ENCODE measurements around the gene ZNF609. TPM values are rescaled to one million over a fixed set of nuclear protein-coding genes. Genes with fewer than 3 reads are reported as not detected.
A peak's percentile ranks its signal among the peaks of the same experiment; 100 is the strongest.
"Not testable (repeated sequence)": the region's sequence is repeated elsewhere in the genome, so short reads cannot be mapped to it uniquely, and the experiment has no call there.

The ZNF609 gene
- polyA plus RNA-seq, 3 donors = 1.3 to 13.2 (median 1.7) TPM

DNA sequence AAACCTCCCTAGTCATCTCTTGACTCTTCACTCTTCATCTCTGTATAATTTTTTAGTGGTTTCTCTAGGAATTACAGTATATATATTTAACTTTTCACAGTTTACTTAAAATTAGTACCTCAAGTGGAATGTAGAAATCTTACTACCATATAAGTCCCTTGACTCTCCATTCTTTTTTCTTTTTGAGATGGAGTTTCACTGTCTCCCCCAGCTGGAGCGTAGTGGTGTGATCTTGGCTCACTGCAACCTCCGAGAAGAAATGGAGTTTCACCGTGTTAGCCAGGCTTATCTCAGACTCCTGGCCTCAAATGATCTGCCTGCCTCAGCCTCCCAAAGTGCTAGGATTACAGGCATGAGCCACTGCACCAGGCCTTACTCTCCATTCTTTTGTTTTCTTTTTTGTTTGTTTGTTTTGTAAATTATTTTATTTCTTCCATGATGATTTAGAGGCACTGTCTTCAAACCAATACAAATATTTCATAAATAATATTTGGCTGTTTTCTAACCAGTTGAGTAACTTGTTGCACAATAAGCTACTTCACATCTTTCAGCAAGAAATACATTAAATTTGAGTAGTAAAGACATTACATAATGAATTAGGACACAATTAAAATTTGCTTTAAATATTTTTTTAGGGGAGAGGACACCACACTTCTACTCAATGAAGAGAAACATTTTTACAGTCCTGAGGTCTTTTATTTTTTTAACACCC lies 170.2 kb downstream of the ZNF609 start:
- Histone ChIP-seq H3K9me3 (replicated peaks in 1 of 2; ENCODE audit: control insufficient read depth in 1 of 2, insufficient read depth in 1 of 2, low read length in 2 of 2) (no peaks in the 10 kb centered on the region), H3K27ac (ENCODE audit: low read depth in 1 of 2, low read length in 2 of 2) (peak overlapping the region; percentile 59 to 74), H3K27me3 (ENCODE audit: control insufficient read depth in 2 of 2, insufficient read depth in 2 of 2, low read length in 2 of 2) (no peaks in the 10 kb centered on the region), H3K4me2 (replicated peaks; ENCODE audit: extremely low read depth, low read length, poor library complexity, severe bottlenecking) (peak overlapping the region; percentile 29), H3K4me1 (ENCODE audit: control insufficient read depth in 1 of 2, insufficient read depth in 2 of 2, low read length in 2 of 2) (peaks cover 37 to 40% of the 10 kb centered on the region in 2 donors), H4K20me1 (ENCODE audit: insufficient read depth, low read length) (no peaks in the 10 kb centered on the region), H2AFZ (ENCODE audit: insufficient read depth, low read depth, low read length, poor library complexity, severe bottlenecking) (peak overlapping the region; percentile 41), H3K4me3 (replicated peaks in 1 of 3; ENCODE audit: low read depth in 2 of 3, low read length in 3 of 3) (peak overlapping the region in 1 of 3 experiments; percentile 42), H3K79me2 (ENCODE audit: insufficient read depth, low read length) (peaks cover 78% of the 10 kb centered on the region), H3K9ac (ENCODE audit: insufficient read depth, low read length, poor library complexity, severe bottlenecking) (peak overlapping the region; percentile 15), H3K36me3 (replicated peaks in 1 of 2; ENCODE audit: control insufficient read depth in 1 of 2, insufficient read depth in 2 of 2, low read length in 2 of 2) (peaks cover 3 to 16% of the 10 kb centered on the region in 2 donors)
- WGBS (ENCODE audit: insufficient coverage) = 82% methylated on average over 2 of the region's 3 CpGs
- H3K4me1 Mint-ChIP-seq = peaks cover 53% of the 10 kb centered on the region
- TF ChIP-seq, protein P1, sequence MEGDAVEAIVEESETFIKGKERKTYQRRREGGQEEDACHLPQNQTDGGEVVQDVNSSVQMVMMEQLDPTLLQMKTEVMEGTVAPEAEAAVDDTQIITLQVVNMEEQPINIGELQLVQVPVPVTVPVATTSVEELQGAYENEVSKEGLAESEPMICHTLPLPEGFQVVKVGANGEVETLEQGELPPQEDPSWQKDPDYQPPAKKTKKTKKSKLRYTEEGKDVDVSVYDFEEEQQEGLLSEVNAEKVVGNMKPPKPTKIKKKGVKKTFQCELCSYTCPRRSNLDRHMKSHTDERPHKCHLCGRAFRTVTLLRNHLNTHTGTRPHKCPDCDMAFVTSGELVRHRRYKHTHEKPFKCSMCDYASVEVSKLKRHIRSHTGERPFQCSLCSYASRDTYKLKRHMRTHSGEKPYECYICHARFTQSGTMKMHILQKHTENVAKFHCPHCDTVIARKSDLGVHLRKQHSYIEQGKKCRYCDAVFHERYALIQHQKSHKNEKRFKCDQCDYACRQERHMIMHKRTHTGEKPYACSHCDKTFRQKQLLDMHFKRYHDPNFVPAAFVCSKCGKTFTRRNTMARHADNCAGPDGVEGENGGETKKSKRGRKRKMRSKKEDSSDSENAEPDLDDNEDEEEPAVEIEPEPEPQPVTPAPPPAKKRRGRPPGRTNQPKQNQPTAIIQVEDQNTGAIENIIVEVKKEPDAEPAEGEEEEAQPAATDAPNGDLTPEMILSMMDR (IDR thresholded peaks at IDR 0.05) = no peak
- H3K9me3 Mint-ChIP-seq = peaks cover 0 to 2% (median 0%) of the 10 kb centered on the region in 7 donors
- DNase-seq = peak in 1 of 3 donors; percentile 30
- H3K27ac Mint-ChIP-seq = peak overlapping the region; percentile 85 to 94 (median 90)
- peak overlapping the region in 1 of 2 donors; percentile 55 for H3K4me3 Mint-ChIP-seq
- H3K27me3 Mint-ChIP-seq (ENCODE audit: low read depth in 3 of 3) = peaks cover 0 to 2% (median 0%) of the 10 kb centered on the region in 3 donors
- H3K36me3 Mint-ChIP-seq = peaks cover 22 to 24% of the 10 kb centered on the region in 2 donors
- intact Hi-C loops (cut with micrococcal nuclease) = no loop called here

- Histone ChIP-seq H3K4me1 (ENCODE audit: control insufficient read depth in 1 of 2, insufficient read depth in 2 of 2, low read length in 2 of 2) (peaks cover 42 to 52% of the 10 kb centered on the region in 2 donors), H3K36me3 (replicated peaks in 1 of 2; ENCODE audit: control insufficient read depth in 1 of 2, insufficient read depth in 2 of 2, low read length in 2 of 2) (peaks cover 0 to 10% of the 10 kb centered on the region in 2 donors), H3K79me2 (ENCODE audit: insufficient read depth, low read length) (peaks cover 87% of the 10 kb centered on the region), H3K27ac (ENCODE audit: low read depth in 1 of 2, low read length in 2 of 2) (peak overlapping the region in 1 of 2 donors; percentile 14)
- H3K9me3 Mint-ChIP-seq; DNase-seq; H3K9me3 ChIP-seq (replicated peaks in 1 of 2; ENCODE audit: control insufficient read depth in 1 of 2, insufficient read depth in 1 of 2, low read length in 2 of 2); H4K20me1 ChIP-seq (ENCODE audit: insufficient read depth, low read length); H3K9ac ChIP-seq (ENCODE audit: insufficient read depth, low read length, poor library complexity, severe bottlenecking); H3K4me2 ChIP-seq (replicated peaks; ENCODE audit: extremely low read depth, low read length, poor library complexity, severe bottlenecking); intact Hi-C loops (cut with micrococcal nuclease); H3K4me3 Mint-ChIP-seq; H3K4me3 ChIP-seq (replicated peaks in 1 of 3; ENCODE audit: low read depth in 2 of 3, low read length in 3 of 3); H2AFZ ChIP-seq (ENCODE audit: insufficient read depth, low read depth, low read length, poor library complexity, severe bottlenecking); H3K27me3 ChIP-seq (ENCODE audit: control insufficient read depth in 2 of 2, insufficient read depth in 2 of 2, low read length in 2 of 2); H3K27me3 Mint-ChIP-seq (ENCODE audit: low read depth in 3 of 3): not testable (repeated sequence)
- Mint-ChIP-seq H3K36me3 (peaks cover 23 to 28% of the 10 kb centered on the region in 2 donors), H3K27ac (peak overlapping the region in 5 of 7 donors; percentile 32 to 78 (median 58)), H3K4me1 (peaks cover 67% of the 10 kb centered on the region)
- 100% methylated on average over 2 of the region's 3 CpGs for WGBS (ENCODE audit: insufficient coverage)
Measured at GRCh38 chr15:64632639-64633038, 172.3 kb downstream of the ZNF609 start.

Measured in CD14-positive monocyte (primary cell).